Heart right ventricle (tissue), 16 donors: ENCODE data around the gene TENM4. TPM values are rescaled to one million over a fixed set of nuclear protein-coding genes. Genes with fewer than 3 reads are reported as not detected.
A peak's percentile ranks its signal among the peaks of the same experiment; 100 is the strongest.

Experiments used
- ATAC-seq, 8 donors: fragments of 200-7000 bp; cut with Tn5 transposase; one replicate each; pipeline ENCODE4 v1.9.1; 2020; ENCODE audit warnings: mild to moderate bottlenecking in 8 of 8, moderate library complexity in 8 of 8, moderate number of reproducible peaks in 1 of 8
- DNase-seq, 2 donors: peaks; one replicate each; pipeline ENCODE4 v3.0.0-alpha.2; 2020
- H3K27ac ChIP-seq, 10 donors: fragments of 200-600 bp; sonication (generic) in 2 of 10; one replicate each; pipeline versions ENCODE4 v1.5.0 to v1.8.0; 2020 to 2022; ENCODE audit warnings: mild to moderate bottlenecking in 3 of 10
- H3K27me3 ChIP-seq, 7 donors: fragments of 200-600 bp; one replicate each; pipeline ENCODE4 v1.8.0; 2021 to 2022; ENCODE audit warnings: mild to moderate bottlenecking in 2 of 7
- H3K36me3 ChIP-seq, 9 donors: fragments of 200-600 bp; sonication (generic) in 1 of 9; one replicate each; pipeline versions ENCODE4 v1.5.0 to v1.8.0; 2020 to 2022; ENCODE audit warnings: mild to moderate bottlenecking in 2 of 9
- H3K4me1 ChIP-seq, 9 donors: fragments of 200-600 bp; sonication (generic) in 1 of 9; one replicate each; pipeline versions ENCODE4 v1.5.0 to v1.8.0; 2020 to 2022; ENCODE audit warnings: mild to moderate bottlenecking in 4 of 9
- H3K4me3 ChIP-seq, 10 donors: fragments of 200-600 bp; sonication (generic) in 2 of 10; one replicate each; pipeline versions ENCODE4 v1.5.0 to v1.8.0; 2020 to 2022; ENCODE audit warnings: mild to moderate bottlenecking in 7 of 10, moderate library complexity in 2 of 10
- H3K9me3 ChIP-seq, 11 donors: fragments of 200-600 bp in 10 of 11; sonication (generic) in 2 of 11; one replicate each; pipeline versions ENCODE4 v1.5.0 to v1.8.0; 2013 to 2022; ENCODE audit warnings: mild to moderate bottlenecking in 2 of 11, control low read depth in 1 of 11, moderate library complexity in 1 of 11
- CTCF ChIP-seq, 9 donors: fragments of 200-600 bp; sonication (generic) in 2 of 9; IDR thresholded peaks; one replicate each; pipeline versions ENCODE4 v1.5.0 to v1.8.0; 2021 to 2022; ENCODE audit warnings: antibody characterized with exemption in 9 of 9, mild to moderate bottlenecking in 5 of 9, moderate library complexity in 1 of 9
- WGBS, 2 donors: extraction: QIAGEN DNeasy Blood & Tissue Kit; methylation state at CpG; one replicate each; pipeline ENCODE4 v1.1.7; 2013; ENCODE audit warnings: inconsistent platforms in 1 of 2; 5-methylcytosine and 5-hydroxymethylcytosine counted together
- intact Hi-C, 10 donors: fragments of 100-400 bp; cut with DNase I; formaldehyde crosslinking; loops; one replicate each; pipeline versions ENCODE4 v1.11.1 to v1.14.2; 2022
- polyA plus RNA-seq, 2 donors: library from polyadenylated mRNA; stranded (reverse); fragments of 200-250 nt; gene quantifications; one replicate each; pipeline ENCODE4 v1.2.3, GENCODE V29; 2013
- total RNA-seq, 10 donors: library from RNA; stranded (reverse); fragmentation: NEBNext Ultra II Directional in 3 of 10; extraction: Animal tissue kit (Norgen Biotek cat#: 25700) in 3 of 10; gene quantifications; one replicate each; pipeline versions ENCODE4 v1.2.1 to v1.2.4, GENCODE V29; 2021 to 2023
- donor health status: Arrhythmogenic right ventricular cardiomyopathy.
- donor health status: ischemic (EF 13 %, LVEDD 7.1; RV severe dilation, severe dysfunction).
- donor health status: healthy with polysubstance abuse.
- donor health status: DM: no; HTN: yes; CAD: no.
- donor health status: DM: no; HTN: no; CAD: no.
- donor health status: ischemic (EF 25% LVEDD 6.9; RV normal size, moderate dysfunction).
- donor health status: ischemic (EF 25% LVEDD 5.7; RV mildly dilated, moderate dysfunction).
- donor health status: healthy.
- donor health status: DM: yes; HTN: yes; CAD: no.
- donor health status: Ischemic cardiomyopathy.
- donor health status: ischemic (EF 35%, LVEDD 5.7; RV mildly dilated, moderate dysfunction).
- donor health status: nonischemic (EF 11% LVEDD 7.7; RV severe dilation, severe dysfunction).
- donor health status: DM: yes; HTN: yes; CAD: no.
- donor health status: PGD.
- donor health status: ischemic (EF 29% LVEDD 5.4; RV normal size, mild dysfunction).
- donor health status: nonischemic (EF 23%, LVEDD 6.1; RV moderate dilation, normal function).

The TENM4 gene
- total and polyA plus RNA-seq, 12 donors, result 0.10 to 3.6 (median 0.91) TPM

- Histone ChIP-seq H3K4me1 (peaks cover 0 to 31% (median 17%) of the 10 kb centered on the region in 9 donors), H3K36me3 (no peaks in the 10 kb centered on the region), H3K27me3 (no peaks in the 10 kb centered on the region), H3K27ac (peak overlapping the region in 5 of 10 donors; percentile 37 to 45 (median 40)), H3K9me3 (no peaks in the 10 kb centered on the region), H3K4me3 (no peak overlapping the region)
- peak in 1 of 2 donors; percentile 13 for DNase-seq
- ATAC-seq, result peak in 7 of 8 donors; percentile 66 to 84 (median 81)
- 27 to 60% methylated on average over 6 of the region's 6 CpGs for WGBS, 2 donors
- intact Hi-C loops, result loop anchor here in 1 of 10 donors (10.0 kb wide), 1 partner anchor 217 kb away; no protein-coding TSS in a partner anchor
- TF ChIP-seq CTCF (IDR thresholded peaks at IDR 0.05), result no peak
These were observed 203.1 kb downstream of the TENM4 start for GRCh38 chr11:79237703-79238102.

GRCh38 chr11:79237091-79237490 lies 203.7 kb downstream of the TENM4 start:
- Histone ChIP-seq H3K27ac (peak overlapping the region in 6 of 10 donors; percentile 22 to 45 (median 40)), H3K27me3 (no peaks in the 10 kb centered on the region), H3K4me3 (peak overlapping the region in 1 of 10 donors; percentile 15), H3K4me1 (peaks cover 0 to 34% (median 17%) of the 10 kb centered on the region in 9 donors), H3K9me3 (no peaks in the 10 kb centered on the region), H3K36me3 (no peaks in the 10 kb centered on the region)
- no peak for TF ChIP-seq CTCF (IDR thresholded peaks at IDR 0.05)
- intact Hi-C loops, result loop anchor here in 1 of 10 donors (10.0 kb wide), 1 partner anchor 218 kb away; no protein-coding TSS in a partner anchor
- ATAC-seq (peak in 1 of 8 donors; percentile 10), DNase-seq (no peak)
- WGBS, 2 donors, result 84 to 91% methylated on average over 5 of the region's 5 CpGs

- peak overlapping the region in 2 of 10 donors; percentile 8 to 15 for H3K4me3 ChIP-seq
- WGBS, 2 donors, result 39 to 45% methylated on average over 11 of the region's 11 CpGs
- no peaks in the 10 kb centered on the region for H3K36me3 ChIP-seq
- peaks cover 0 to 36% (median 17%) of the 10 kb centered on the region in 9 donors for H3K4me1 ChIP-seq
- no peaks in the 10 kb centered on the region for H3K9me3 ChIP-seq
- DNase-seq (peak in 1 of 2 donors; percentile 25), ATAC-seq (peak in 7 of 8 donors; percentile 37 to 81 (median 65))
- TF ChIP-seq CTCF (IDR thresholded peaks at IDR 0.05), result no peak
- intact Hi-C loops, result loop anchor here in 1 of 10 donors (10.0 kb wide), 1 partner anchor 218 kb away; no protein-coding TSS in a partner anchor
- no peaks in the 10 kb centered on the region for H3K27me3 ChIP-seq
- peak overlapping the region in 5 of 10 donors; percentile 37 to 45 (median 41) for H3K27ac ChIP-seq
These were observed 204.3 kb downstream of the TENM4 start for GRCh38 chr11:79236541-79236971.

- Histone ChIP-seq H3K27me3 (no peaks in the 10 kb centered on the region), H3K27ac (no peak overlapping the region), H3K4me1 (peaks cover 0 to 36% (median 17%) of the 10 kb centered on the region in 9 donors), H3K9me3 (no peaks in the 10 kb centered on the region), H3K4me3 (no peak overlapping the region), H3K36me3 (no peaks in the 10 kb centered on the region)
- no peak for ATAC-seq
- no peak for TF ChIP-seq CTCF (IDR thresholded peaks at IDR 0.05)
- DNase-seq, result no peak
- WGBS, 2 donors, result 85 to 88% methylated on average over 6 of the region's 6 CpGs
- intact Hi-C loops, result loop anchor here in 1 of 10 donors (10.0 kb wide), 1 partner anchor 219 kb away; no protein-coding TSS in a partner anchor
These were observed 205.1 kb downstream of the TENM4 start for GRCh38 chr11:79235696-79236095.
